Ascending aorta (tissue), 2 donors: ENCODE measurements around the gene RPAP2. TPM values are rescaled to one million over a fixed set of nuclear protein-coding genes. Genes with fewer than 3 reads are reported as not detected.

Experiments
- DNase-seq, 2 donors: peaks; one replicate each; pipeline ENCODE4 v3.0.0-alpha.2; 2019; ENCODE audit warnings: low spot score in 2 of 2
- H3K27ac ChIP-seq, 2 donors: fragments of 200-600 bp; sonication (generic); one replicate each; pipeline ENCODE4 v1.5.1; 2016 to 2017; ENCODE audit warnings: mild to moderate bottlenecking in 1 of 2
- H3K27me3 ChIP-seq: fragments of 200-600 bp; sonication (generic); one replicate; pipeline ENCODE4 v1.5.1; 2017
- H3K36me3 ChIP-seq, 2 donors: fragments of 200-600 bp; sonication (generic); one replicate each; pipeline ENCODE4 v1.5.1; 2016
- H3K4me1 ChIP-seq, 2 donors: fragments of 200-600 bp; sonication (generic); one replicate each; pipeline ENCODE4 v1.5.1; 2016 to 2017; ENCODE audit warnings: mild to moderate bottlenecking in 1 of 2
- H3K4me3 ChIP-seq, 2 donors: fragments of 200-600 bp; sonication (generic); one replicate each; pipeline ENCODE4 v1.5.1; 2016 to 2017; ENCODE audit warnings: mild to moderate bottlenecking in 1 of 2
- H3K9me3 ChIP-seq, 2 donors: fragments of 200-600 bp; sonication (generic); one replicate each; pipeline ENCODE4 v1.5.1; 2016
- intact Hi-C: fragments of 100-400 bp; cut with DNase I; formaldehyde crosslinking; loops from one replicate; pipeline ENCODE4 v1.15.1; 2023
- total RNA-seq: library from RNA; depleted of rRNA; stranded (reverse); fragments of >200 nt; gene quantifications from one replicate; pipeline ENCODE4 v1.1.0, GENCODE V29; 2016
- TF ChIP-seq, protein P1 (sequence below), 3 experiments: fragments of 200-600 bp in 2 of 3; fragments of 450-650 bp in 1 of 3; sonication (generic) in 2 of 3; IDR thresholded peaks; one replicate each; pipeline ENCODE4 v1.5.1; 2016 to 2019; ENCODE audit warnings: antibody characterized with exemption in 3 of 3, mild to moderate bottlenecking in 1 of 3, moderate library complexity in 1 of 3

Gene RPAP2
- total RNA-seq, 1 donor from 2014 or later: 1.5 TPM

DNA sequence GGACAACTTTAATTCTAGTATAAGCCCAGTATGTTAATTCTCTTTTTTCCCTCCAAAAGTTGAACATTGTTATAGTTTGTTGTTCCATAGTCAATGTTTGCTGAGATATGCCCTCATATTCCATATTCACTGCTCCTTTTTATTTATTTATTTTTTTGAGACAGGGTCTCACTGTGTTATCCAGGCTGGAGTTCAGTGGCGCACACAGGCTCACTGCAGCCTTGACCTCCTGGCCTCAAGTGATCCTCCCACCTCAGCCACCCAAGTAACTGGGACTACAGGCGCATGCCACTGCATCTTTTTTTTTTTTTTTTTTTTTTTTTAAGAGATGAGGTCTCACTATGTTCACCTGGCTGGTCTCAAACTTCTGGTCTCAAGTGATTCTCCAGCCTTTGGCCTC is 149.1 kb downstream of the RPAP2 start:
- no peak for DNase-seq
- intact Hi-C loops: no loop called here
- no peaks in the 10 kb centered on the region for H3K4me1 ChIP-seq
- no peak overlapping the region for H3K27ac ChIP-seq
- H3K9me3 ChIP-seq: no peaks in the 10 kb centered on the region
- TF ChIP-seq, protein P1, sequence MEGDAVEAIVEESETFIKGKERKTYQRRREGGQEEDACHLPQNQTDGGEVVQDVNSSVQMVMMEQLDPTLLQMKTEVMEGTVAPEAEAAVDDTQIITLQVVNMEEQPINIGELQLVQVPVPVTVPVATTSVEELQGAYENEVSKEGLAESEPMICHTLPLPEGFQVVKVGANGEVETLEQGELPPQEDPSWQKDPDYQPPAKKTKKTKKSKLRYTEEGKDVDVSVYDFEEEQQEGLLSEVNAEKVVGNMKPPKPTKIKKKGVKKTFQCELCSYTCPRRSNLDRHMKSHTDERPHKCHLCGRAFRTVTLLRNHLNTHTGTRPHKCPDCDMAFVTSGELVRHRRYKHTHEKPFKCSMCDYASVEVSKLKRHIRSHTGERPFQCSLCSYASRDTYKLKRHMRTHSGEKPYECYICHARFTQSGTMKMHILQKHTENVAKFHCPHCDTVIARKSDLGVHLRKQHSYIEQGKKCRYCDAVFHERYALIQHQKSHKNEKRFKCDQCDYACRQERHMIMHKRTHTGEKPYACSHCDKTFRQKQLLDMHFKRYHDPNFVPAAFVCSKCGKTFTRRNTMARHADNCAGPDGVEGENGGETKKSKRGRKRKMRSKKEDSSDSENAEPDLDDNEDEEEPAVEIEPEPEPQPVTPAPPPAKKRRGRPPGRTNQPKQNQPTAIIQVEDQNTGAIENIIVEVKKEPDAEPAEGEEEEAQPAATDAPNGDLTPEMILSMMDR (IDR thresholded peaks at IDR 0.05): no peak
- no peaks in the 10 kb centered on the region for H3K27me3 ChIP-seq
- H3K4me3 ChIP-seq: no peak overlapping the region
- H3K36me3 ChIP-seq: no peaks in the 10 kb centered on the region

Other genes with a start within 250 kb of the RPAP2 start
- gene SETSIP, start 223.6 kb upstream of the RPAP2 start, total RNA-seq: not detected
- 3.6 TPM for gene BTBD8, start 218.7 kb upstream of the RPAP2 start, total RNA-seq
- not detected for gene C1orf146, start 81.1 kb upstream of the RPAP2 start, total RNA-seq
- 9.8 TPM for gene GLMN, start 72 bp upstream of the RPAP2 start, total RNA-seq
- not detected for gene GFI1, start 187.9 kb downstream of the RPAP2 start, total RNA-seq